ENCODE results near the gene MEPCE. TPM values are rescaled to one million over a fixed set of nuclear protein-coding genes. Genes with fewer than 3 reads are reported as not detected.

Gene MEPCE
- total and polyA plus RNA-seq, 4 donors = 6.7 to 21.8 (median 16.5) TPM

- Histone ChIP-seq H3K9me3 (ENCODE audit: control insufficient read depth in 4 of 4, low read length in 3 of 4) (no peaks in the 10 kb centered on the region), H3K27ac (ENCODE audit: low read depth in 1 of 2, low read length in 2 of 2) (no peak overlapping the region), H3K4me1 (ENCODE audit: control insufficient read depth in 4 of 4, insufficient read depth in 4 of 4, low read length in 3 of 4) (no peaks in the 10 kb centered on the region), H3K36me3 (ENCODE audit: control insufficient read depth in 4 of 4, insufficient read depth in 3 of 4, low read depth in 1 of 4, low read length in 3 of 4) (no peaks in the 10 kb centered on the region), H3K27me3 (ENCODE audit: control insufficient read depth in 4 of 4, insufficient read depth in 4 of 4, low read length in 3 of 4) (no peaks in the 10 kb centered on the region), H3K9ac (ENCODE audit: low read depth in 1 of 2, low read length in 2 of 2) (no peak overlapping the region), H3K4me3 (ENCODE audit: low read depth in 1 of 3, low read length in 3 of 3) (no peak overlapping the region)
- TF ChIP-seq, protein P1, sequence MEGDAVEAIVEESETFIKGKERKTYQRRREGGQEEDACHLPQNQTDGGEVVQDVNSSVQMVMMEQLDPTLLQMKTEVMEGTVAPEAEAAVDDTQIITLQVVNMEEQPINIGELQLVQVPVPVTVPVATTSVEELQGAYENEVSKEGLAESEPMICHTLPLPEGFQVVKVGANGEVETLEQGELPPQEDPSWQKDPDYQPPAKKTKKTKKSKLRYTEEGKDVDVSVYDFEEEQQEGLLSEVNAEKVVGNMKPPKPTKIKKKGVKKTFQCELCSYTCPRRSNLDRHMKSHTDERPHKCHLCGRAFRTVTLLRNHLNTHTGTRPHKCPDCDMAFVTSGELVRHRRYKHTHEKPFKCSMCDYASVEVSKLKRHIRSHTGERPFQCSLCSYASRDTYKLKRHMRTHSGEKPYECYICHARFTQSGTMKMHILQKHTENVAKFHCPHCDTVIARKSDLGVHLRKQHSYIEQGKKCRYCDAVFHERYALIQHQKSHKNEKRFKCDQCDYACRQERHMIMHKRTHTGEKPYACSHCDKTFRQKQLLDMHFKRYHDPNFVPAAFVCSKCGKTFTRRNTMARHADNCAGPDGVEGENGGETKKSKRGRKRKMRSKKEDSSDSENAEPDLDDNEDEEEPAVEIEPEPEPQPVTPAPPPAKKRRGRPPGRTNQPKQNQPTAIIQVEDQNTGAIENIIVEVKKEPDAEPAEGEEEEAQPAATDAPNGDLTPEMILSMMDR (IDR thresholded peaks at IDR 0.05; ENCODE audit: low read depth, low read length, missing input control) = no peak
- no peak for DNase-seq (ENCODE audit: low spot score)
- 78% methylated on average over 3 of the region's 3 CpGs for WGBS
These were observed 39.2 kb upstream of the MEPCE start for GRCh38 chr7:100390286-100391009.

DNA sequence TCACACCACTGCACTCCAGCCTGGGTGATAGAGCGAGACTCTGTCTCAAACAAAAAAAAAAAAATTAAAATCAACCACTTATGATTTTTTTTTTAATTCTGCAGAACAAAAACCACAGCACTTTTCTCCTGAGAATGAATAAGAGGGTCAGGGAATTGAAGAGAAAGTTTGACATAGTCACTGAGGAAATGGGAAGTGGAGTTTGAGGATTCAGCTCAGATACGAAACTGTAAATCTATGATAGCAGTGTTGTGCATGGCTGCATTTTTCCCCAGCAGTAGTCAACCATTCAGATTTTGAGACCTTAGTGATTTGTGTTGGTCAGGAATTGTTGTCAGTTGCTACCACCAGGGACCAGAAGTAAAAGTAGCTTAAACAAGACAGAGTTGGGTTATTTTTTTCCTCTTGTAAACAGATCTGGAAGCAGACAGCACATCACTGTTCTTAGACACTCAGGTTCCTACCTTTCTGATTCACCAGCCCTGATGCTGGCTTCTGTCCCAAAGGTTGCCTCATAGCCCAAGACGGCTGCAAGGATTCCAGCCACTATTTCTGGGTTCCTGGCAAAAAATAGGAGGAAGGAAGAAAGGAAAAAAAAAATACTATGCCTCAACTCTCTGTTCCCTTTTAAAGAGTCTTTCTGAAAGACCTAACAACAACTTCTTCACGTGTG lies 36.3 kb upstream of the MEPCE start:
- Histone ChIP-seq H3K9ac (ENCODE audit: low read depth in 1 of 2, low read length in 2 of 2) (no peak overlapping the region), H3K4me1 (ENCODE audit: control insufficient read depth in 4 of 4, insufficient read depth in 4 of 4, low read length in 3 of 4) (no peaks in the 10 kb centered on the region), H3K27me3 (ENCODE audit: control insufficient read depth in 4 of 4, insufficient read depth in 4 of 4, low read length in 3 of 4) (no peaks in the 10 kb centered on the region), H3K27ac (ENCODE audit: low read depth in 1 of 2, low read length in 2 of 2) (no peak overlapping the region), H3K4me3 (ENCODE audit: low read depth in 1 of 3, low read length in 3 of 3) (no peak overlapping the region), H3K9me3 (ENCODE audit: control insufficient read depth in 4 of 4, low read length in 3 of 4) (no peaks in the 10 kb centered on the region), H3K36me3 (ENCODE audit: control insufficient read depth in 4 of 4, insufficient read depth in 3 of 4, low read depth in 1 of 4, low read length in 3 of 4) (no peaks in the 10 kb centered on the region)
- TF ChIP-seq, protein P2, sequence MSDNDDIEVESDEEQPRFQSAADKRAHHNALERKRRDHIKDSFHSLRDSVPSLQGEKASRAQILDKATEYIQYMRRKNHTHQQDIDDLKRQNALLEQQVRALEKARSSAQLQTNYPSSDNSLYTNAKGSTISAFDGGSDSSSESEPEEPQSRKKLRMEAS (IDR thresholded peaks at IDR 0.05) = no peak
- TF ChIP-seq, protein P3, sequence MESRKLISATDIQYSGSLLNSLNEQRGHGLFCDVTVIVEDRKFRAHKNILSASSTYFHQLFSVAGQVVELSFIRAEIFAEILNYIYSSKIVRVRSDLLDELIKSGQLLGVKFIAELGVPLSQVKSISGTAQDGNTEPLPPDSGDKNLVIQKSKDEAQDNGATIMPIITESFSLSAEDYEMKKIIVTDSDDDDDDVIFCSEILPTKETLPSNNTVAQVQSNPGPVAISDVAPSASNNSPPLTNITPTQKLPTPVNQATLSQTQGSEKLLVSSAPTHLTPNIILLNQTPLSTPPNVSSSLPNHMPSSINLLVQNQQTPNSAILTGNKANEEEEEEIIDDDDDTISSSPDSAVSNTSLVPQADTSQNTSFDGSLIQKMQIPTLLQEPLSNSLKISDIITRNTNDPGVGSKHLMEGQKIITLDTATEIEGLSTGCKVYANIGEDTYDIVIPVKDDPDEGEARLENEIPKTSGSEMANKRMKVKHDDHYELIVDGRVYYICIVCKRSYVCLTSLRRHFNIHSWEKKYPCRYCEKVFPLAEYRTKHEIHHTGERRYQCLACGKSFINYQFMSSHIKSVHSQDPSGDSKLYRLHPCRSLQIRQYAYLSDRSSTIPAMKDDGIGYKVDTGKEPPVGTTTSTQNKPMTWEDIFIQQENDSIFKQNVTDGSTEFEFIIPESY (IDR thresholded peaks at IDR 0.05) = no peak
- no peak for TF ChIP-seq TAF1 (conservative IDR thresholded peaks at IDR 0.05)
- WGBS = 78% methylated on average over 4 of the region's 4 CpGs
- DNase-seq (ENCODE audit: low spot score) = no peak

DNA sequence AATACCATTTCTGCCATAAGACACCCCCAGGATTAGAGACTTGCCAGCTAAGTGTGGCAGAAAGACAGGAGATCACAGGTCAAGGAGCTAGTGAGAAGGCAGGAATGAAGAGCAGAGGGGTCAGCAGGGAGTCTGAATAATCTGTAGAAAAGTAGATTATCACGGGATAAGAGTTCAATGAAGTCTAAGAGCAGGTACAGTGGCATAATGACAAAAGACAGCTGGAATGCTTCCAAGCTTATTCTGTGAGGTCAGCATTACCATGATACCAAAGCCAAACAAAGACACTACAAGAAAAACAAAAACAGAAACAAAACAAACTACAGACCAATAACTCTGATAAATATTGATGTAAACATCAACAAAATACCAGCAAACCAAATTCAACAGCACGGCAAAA lies 35.6 kb upstream of the MEPCE start:
- H3K27me3 ChIP-seq (ENCODE audit: control insufficient read depth in 4 of 4, insufficient read depth in 4 of 4, low read length in 3 of 4) = no peaks in the 10 kb centered on the region
- no peak for DNase-seq (ENCODE audit: low spot score)
- 84% methylated on average over 2 of the region's 2 CpGs for WGBS
- no peaks in the 10 kb centered on the region for H3K4me1 ChIP-seq (ENCODE audit: control insufficient read depth in 4 of 4, insufficient read depth in 4 of 4, low read length in 3 of 4)
- TF ChIP-seq GABPA (IDR thresholded peaks at IDR 0.05 in 1 of 2, conservative IDR thresholded peaks at IDR 0.05 in 1 of 2) (no peak), SP1 (IDR thresholded peaks at IDR 0.05) (no peak), FOXA1 (IDR thresholded peaks at IDR 0.05) (no peak), RXRA (IDR thresholded peaks at IDR 0.05) (no peak)
- no peak overlapping the region for H3K9ac ChIP-seq (ENCODE audit: low read depth in 1 of 2, low read length in 2 of 2)
- no peaks in the 10 kb centered on the region for H3K9me3 ChIP-seq (ENCODE audit: control insufficient read depth in 4 of 4, low read length in 3 of 4)
- no peak overlapping the region for H3K27ac ChIP-seq (ENCODE audit: low read depth in 1 of 2, low read length in 2 of 2)
- no peaks in the 10 kb centered on the region for H3K36me3 ChIP-seq (ENCODE audit: control insufficient read depth in 4 of 4, insufficient read depth in 3 of 4, low read depth in 1 of 4, low read length in 3 of 4)
- H3K4me3 ChIP-seq (ENCODE audit: low read depth in 1 of 3, low read length in 3 of 3) = no peak overlapping the region
